Measurements from ENCODE around the gene OIP5. TPM values are rescaled to one million over a fixed set of nuclear protein-coding genes. Genes with fewer than 3 reads are reported as not detected.
"Not testable (repeated sequence)": the region's sequence is repeated elsewhere in the genome, so short reads cannot be mapped to it uniquely, and the experiment has no call there.

The OIP5 gene
- total RNA-seq, 4 donors from 2014 or later: 0.76 to 1.9 (median 1.5) TPM

- DNase-seq (ENCODE audit: low spot score in 2 of 2): no peak
- intact Hi-C loops (cut with DNase I; ENCODE audit: low total_unique reads): no loop called here
- no peak for TF ChIP-seq CTCF (IDR thresholded peaks at IDR 0.05)
- no peak for TF ChIP-seq POLR2A (IDR thresholded peaks at IDR 0.05)
- WGBS, 2 donors: 88 to 91% methylated on average over 1 of the region's 1 CpG
- H3K4me3 ChIP-seq (ENCODE audit: low read depth, poor library complexity, severe bottlenecking): no peak overlapping the region
Observed at GRCh38 chr15:41323611-41324010, 8.8 kb downstream of the OIP5 start.

GRCh38 chr15:41320805-41321330, 11.5 kb downstream of the OIP5 start:
- WGBS, 2 donors: 95 to 97% methylated on average over 13 to 18 of the region's 39 CpGs
- intact Hi-C loops (cut with DNase I; ENCODE audit: low total_unique reads); H3K4me3 ChIP-seq (ENCODE audit: low read depth, poor library complexity, severe bottlenecking); DNase-seq (ENCODE audit: low spot score in 2 of 2): not testable (repeated sequence)

GRCh38 chr15:41309226-41309905, 23.0 kb downstream of the OIP5 start:
- WGBS, 2 donors: 94 to 100% methylated on average over 2 of the region's 2 CpGs
- H3K4me3 ChIP-seq (ENCODE audit: low read depth, poor library complexity, severe bottlenecking): no peak overlapping the region
- intact Hi-C loops (cut with DNase I; ENCODE audit: low total_unique reads): no loop called here
- DNase-seq (ENCODE audit: low spot score in 2 of 2): no peak
- TF ChIP-seq CTCF (IDR thresholded peaks at IDR 0.05) (no peak), POLR2A (IDR thresholded peaks at IDR 0.05) (no peak)

GRCh38 chr15:41307679-41308078, 24.7 kb downstream of the OIP5 start:
- no peak for TF ChIP-seq POLR2A (IDR thresholded peaks at IDR 0.05)
- TF ChIP-seq CTCF (IDR thresholded peaks at IDR 0.05): no peak
- 88 to 93% methylated on average over 5 of the region's 5 CpGs for WGBS, 2 donors

GRCh38 chr15:41304149-41304770, 28.1 kb downstream of the OIP5 start:
- DNase-seq (ENCODE audit: low spot score in 2 of 2): no peak
- no peak overlapping the region for H3K4me3 ChIP-seq (ENCODE audit: low read depth, poor library complexity, severe bottlenecking)
- intact Hi-C loops (cut with DNase I; ENCODE audit: low total_unique reads): no loop called here
- TF ChIP-seq CTCF (IDR thresholded peaks at IDR 0.05) (no peak), POLR2A (IDR thresholded peaks at IDR 0.05) (no peak)
- WGBS, 2 donors: 85 to 94% methylated on average over 3 of the region's 3 CpGs

More at GRCh38 chr15:41307679-41308078, 24.7 kb downstream of the OIP5 start:
- no peak for DNase-seq (ENCODE audit: low spot score in 2 of 2)
- no peak overlapping the region for H3K4me3 ChIP-seq (ENCODE audit: low read depth, poor library complexity, severe bottlenecking)
- intact Hi-C loops (cut with DNase I; ENCODE audit: low total_unique reads): no loop called here

GRCh38 chr15:41301587-41301986, 30.8 kb downstream of the OIP5 start:
- H3K4me3 ChIP-seq (ENCODE audit: low read depth, poor library complexity, severe bottlenecking): no peak overlapping the region
- intact Hi-C loops (cut with DNase I; ENCODE audit: low total_unique reads): no loop called here
- TF ChIP-seq POLR2A (IDR thresholded peaks at IDR 0.05): no peak
- TF ChIP-seq CTCF (IDR thresholded peaks at IDR 0.05): no peak
- no peak for DNase-seq (ENCODE audit: low spot score in 2 of 2)
- WGBS, 2 donors: 67 to 81% methylated on average over 1 of the region's 1 CpG

- DNase-seq (ENCODE audit: low spot score in 2 of 2); intact Hi-C loops (cut with DNase I; ENCODE audit: low total_unique reads); H3K4me3 ChIP-seq (ENCODE audit: low read depth, poor library complexity, severe bottlenecking): not testable (repeated sequence)
- 84% methylated on average over 2 of the region's 2 CpGs for WGBS, 2 donors
Observed at GRCh38 chr15:41301139-41301538, 31.3 kb downstream of the OIP5 start.
